SH-SY5Y (cell line): ENCODE data around the gene UBAC2.

Experiments
- GATA2 ChIP-seq: IDR thresholded peaks from 2 replicates; pipeline ENCODE4 v1.6.1; 2011; ENCODE audit warnings: mild to moderate bottlenecking, low read depth, low read length
- GATA3 ChIP-seq: IDR thresholded peaks from 2 replicates; pipeline ENCODE4 v1.6.1; 2011; ENCODE audit warnings: low read depth, mild to moderate bottlenecking, low read length, moderate library complexity

- no peak for TF ChIP-seq GATA2
- no peak for TF ChIP-seq GATA3
Observed at GRCh38 chr13:99294198-99294597, 93.5 kb downstream of the UBAC2 start.
